ENCODE results near the gene TRPV4. TPM values are rescaled to one million over a fixed set of nuclear protein-coding genes. Genes with fewer than 3 reads are reported as not detected.
A peak's percentile ranks its signal among the peaks of the same experiment; 100 is the strongest.

Gene TRPV4
- total RNA-seq: 3.5 and 3.7 TPM in 2 replicates
- long read RNA-seq: 0 reads

GRCh38 chr12:109833307-109834189 lies at the start of gene TRPV4:
Gene TRPV4, minus strand, starts transcription at chr12:109833398. Its CDS starts 18,602 bp downstream, at chr12:109814796.
- peaks cover 17% of the 10 kb centered on the region for H3K27me3 Mint-ChIP-seq (ENCODE audit: low read depth)
- peaks cover 19% of the 10 kb centered on the region for H3K4me1 Mint-ChIP-seq
- no peaks in the 10 kb centered on the region for H3K9me3 Mint-ChIP-seq
- peak within 1 kb of the TSS; percentile 78 for H3K4me3 Mint-ChIP-seq
- H3K36me3 Mint-ChIP-seq (ENCODE audit: low read depth): no peaks in the 10 kb centered on the region
- no peak within 1 kb of the TSS for H3K27ac Mint-ChIP-seq (ENCODE audit: unreplicated experiment)
- DNase-seq (ENCODE audit: low read depth, low spot score): no peak
- TF ChIP-seq, protein P1, sequence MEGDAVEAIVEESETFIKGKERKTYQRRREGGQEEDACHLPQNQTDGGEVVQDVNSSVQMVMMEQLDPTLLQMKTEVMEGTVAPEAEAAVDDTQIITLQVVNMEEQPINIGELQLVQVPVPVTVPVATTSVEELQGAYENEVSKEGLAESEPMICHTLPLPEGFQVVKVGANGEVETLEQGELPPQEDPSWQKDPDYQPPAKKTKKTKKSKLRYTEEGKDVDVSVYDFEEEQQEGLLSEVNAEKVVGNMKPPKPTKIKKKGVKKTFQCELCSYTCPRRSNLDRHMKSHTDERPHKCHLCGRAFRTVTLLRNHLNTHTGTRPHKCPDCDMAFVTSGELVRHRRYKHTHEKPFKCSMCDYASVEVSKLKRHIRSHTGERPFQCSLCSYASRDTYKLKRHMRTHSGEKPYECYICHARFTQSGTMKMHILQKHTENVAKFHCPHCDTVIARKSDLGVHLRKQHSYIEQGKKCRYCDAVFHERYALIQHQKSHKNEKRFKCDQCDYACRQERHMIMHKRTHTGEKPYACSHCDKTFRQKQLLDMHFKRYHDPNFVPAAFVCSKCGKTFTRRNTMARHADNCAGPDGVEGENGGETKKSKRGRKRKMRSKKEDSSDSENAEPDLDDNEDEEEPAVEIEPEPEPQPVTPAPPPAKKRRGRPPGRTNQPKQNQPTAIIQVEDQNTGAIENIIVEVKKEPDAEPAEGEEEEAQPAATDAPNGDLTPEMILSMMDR (conservative IDR thresholded peaks at IDR 0.05): no peak

DNA sequence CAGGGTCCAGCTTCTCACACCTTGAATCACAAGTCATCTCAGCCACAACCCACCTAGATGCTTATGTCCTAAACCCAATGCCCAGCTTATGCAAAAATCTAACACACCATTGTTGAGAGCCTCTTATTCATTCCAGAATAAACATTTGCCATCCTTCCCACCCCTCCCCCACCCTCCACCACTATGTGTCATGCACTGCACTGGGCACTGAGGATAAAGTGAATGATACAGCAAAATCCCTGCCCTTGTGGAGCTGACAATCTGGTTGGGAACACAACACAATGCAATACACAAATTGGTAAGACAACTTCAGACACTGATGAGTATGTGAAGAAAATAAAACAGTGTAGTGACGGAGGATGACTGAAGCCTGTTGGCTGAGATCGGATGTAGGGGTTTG lies 48.6 kb upstream of the TRPV4 start:
- DNase-seq (ENCODE audit: low read depth, low spot score): no peak
- no peaks in the 10 kb centered on the region for H3K36me3 Mint-ChIP-seq (ENCODE audit: low read depth)
- peaks cover 39% of the 10 kb centered on the region for H3K4me1 Mint-ChIP-seq
- peaks cover 46% of the 10 kb centered on the region for H3K27me3 Mint-ChIP-seq (ENCODE audit: low read depth)
- TF ChIP-seq, protein P1 (conservative IDR thresholded peaks at IDR 0.05): no peak
- no peaks in the 10 kb centered on the region for H3K9me3 Mint-ChIP-seq
- no peak overlapping the region for H3K27ac Mint-ChIP-seq (ENCODE audit: unreplicated experiment)
- peak overlapping the region; percentile 93 for H3K4me3 Mint-ChIP-seq

- H3K9me3 Mint-ChIP-seq: no peaks in the 10 kb centered on the region
Measured at GRCh38 chr12:109880938-109881337, 47.7 kb upstream of the TRPV4 start.

GRCh38 chr12:109880043-109880931 lies 47.1 kb upstream of the TRPV4 start, which contains the start of gene GLTP:
Gene GLTP, minus strand, starts transcription at chr12:109880541. Its CDS starts 167 bp downstream, at chr12:109880374.
- Mint-ChIP-seq H3K4me1 (peaks cover 45% of the 10 kb centered on the region), H3K36me3 (ENCODE audit: low read depth) (no peaks in the 10 kb centered on the region), H3K9me3 (no peaks in the 10 kb centered on the region), H3K27me3 (ENCODE audit: low read depth) (peaks cover 41% of the 10 kb centered on the region), H3K4me3 (peak within 1 kb of the TSS; percentile 95), H3K27ac (ENCODE audit: unreplicated experiment) (peak within 1 kb of the TSS; percentile 85)
- TF ChIP-seq, protein P1 (conservative IDR thresholded peaks at IDR 0.05): peak; percentile 64
- DNase-seq (ENCODE audit: low read depth, low spot score): peak; percentile 76

More at GRCh38 chr12:109880938-109881337, 47.7 kb upstream of the TRPV4 start:
- TF ChIP-seq, protein P1 (conservative IDR thresholded peaks at IDR 0.05): no peak
- no peaks in the 10 kb centered on the region for H3K36me3 Mint-ChIP-seq (ENCODE audit: low read depth)
- no peak overlapping the region for H3K27ac Mint-ChIP-seq (ENCODE audit: unreplicated experiment)
- H3K4me1 Mint-ChIP-seq: peaks cover 39% of the 10 kb centered on the region
- H3K4me3 Mint-ChIP-seq: peak overlapping the region; percentile 93
- peaks cover 41% of the 10 kb centered on the region for H3K27me3 Mint-ChIP-seq (ENCODE audit: low read depth)
- DNase-seq (ENCODE audit: low read depth, low spot score): no peak

DNA sequence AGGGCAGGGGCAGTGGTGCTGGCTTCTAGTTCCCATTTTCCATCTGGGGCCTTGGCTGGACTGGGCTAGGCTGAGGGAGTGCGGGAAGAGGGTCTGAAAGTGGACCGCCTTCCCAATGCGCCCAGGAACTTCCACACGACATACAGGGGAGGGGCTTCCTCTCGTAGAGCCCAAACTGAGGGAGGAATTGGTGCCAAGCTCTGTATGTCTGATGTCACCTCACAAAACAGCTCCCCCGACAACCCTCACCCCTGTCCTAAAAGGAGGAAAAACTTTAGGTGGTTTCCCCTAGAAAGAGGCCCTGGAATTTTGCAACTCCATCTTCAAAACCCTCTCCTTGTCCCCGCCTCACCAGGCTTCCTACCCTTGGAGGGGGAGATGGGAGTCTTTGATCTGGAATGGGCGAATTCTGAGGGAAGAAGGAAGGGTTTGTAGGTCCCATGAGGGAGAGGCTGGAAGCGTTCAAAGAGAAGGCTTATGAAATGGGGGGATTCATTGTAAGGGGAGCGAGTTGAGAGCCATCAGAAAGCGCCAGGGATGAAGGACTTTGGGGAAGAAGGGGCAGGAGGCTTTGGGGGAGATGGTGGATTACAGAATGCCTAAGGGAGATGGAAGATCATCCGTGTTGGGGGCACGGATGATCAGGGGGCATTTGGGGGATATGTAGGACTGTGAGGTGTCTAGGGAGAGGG lies 46.3 kb upstream of the TRPV4 start:
- no peak for DNase-seq (ENCODE audit: low read depth, low spot score)
- Mint-ChIP-seq H3K4me1 (peaks cover 50% of the 10 kb centered on the region), H3K4me3 (peak overlapping the region; percentile 95), H3K27ac (ENCODE audit: unreplicated experiment) (peak overlapping the region; percentile 85), H3K36me3 (ENCODE audit: low read depth) (no peaks in the 10 kb centered on the region), H3K27me3 (ENCODE audit: low read depth) (peaks cover 33% of the 10 kb centered on the region), H3K9me3 (no peaks in the 10 kb centered on the region)
- TF ChIP-seq, protein P1 (conservative IDR thresholded peaks at IDR 0.05): no peak

Data from neural crest cell (in vitro differentiated cells).